Measurements from ENCODE around the gene IER2.

GRCh38 chr19:13160557-13160956 is 10.3 kb downstream of the IER2 start:
- TF ChIP-seq POLR2AphosphoS5 (IDR thresholded peaks at IDR 0.05; ENCODE audit: control insufficient read depth, insufficient read depth, low read depth, low read length) (no peak), PML (IDR thresholded peaks at IDR 0.05; ENCODE audit: low read length) (no peak), POLR2A (conservative IDR thresholded peaks at IDR 0.05) (no peak), POLR3A (IDR thresholded peaks at IDR 0.05; ENCODE audit: borderline replicate concordance, extremely low read depth, insufficient read depth, insufficient read length) (no peak), MAX (CRISPR knock-in tag; IDR thresholded peaks at IDR 0.05) (peak; percentile 51), MYC (IDR thresholded peaks at IDR 0.05; ENCODE audit: low read depth, low read length) (peak; percentile 76), MYC (CRISPR knock-in tag; IDR thresholded peaks at IDR 0.05; ENCODE audit: borderline replicate concordance, low read depth) (no peak), MAFK (IDR thresholded peaks at IDR 0.05; ENCODE audit: low read length) (no peak), FOXP4 (CRISPR knock-in tag; IDR thresholded peaks at IDR 0.05; ENCODE audit: borderline replicate concordance) (no peak)
- TF ChIP-seq, protein P1, sequence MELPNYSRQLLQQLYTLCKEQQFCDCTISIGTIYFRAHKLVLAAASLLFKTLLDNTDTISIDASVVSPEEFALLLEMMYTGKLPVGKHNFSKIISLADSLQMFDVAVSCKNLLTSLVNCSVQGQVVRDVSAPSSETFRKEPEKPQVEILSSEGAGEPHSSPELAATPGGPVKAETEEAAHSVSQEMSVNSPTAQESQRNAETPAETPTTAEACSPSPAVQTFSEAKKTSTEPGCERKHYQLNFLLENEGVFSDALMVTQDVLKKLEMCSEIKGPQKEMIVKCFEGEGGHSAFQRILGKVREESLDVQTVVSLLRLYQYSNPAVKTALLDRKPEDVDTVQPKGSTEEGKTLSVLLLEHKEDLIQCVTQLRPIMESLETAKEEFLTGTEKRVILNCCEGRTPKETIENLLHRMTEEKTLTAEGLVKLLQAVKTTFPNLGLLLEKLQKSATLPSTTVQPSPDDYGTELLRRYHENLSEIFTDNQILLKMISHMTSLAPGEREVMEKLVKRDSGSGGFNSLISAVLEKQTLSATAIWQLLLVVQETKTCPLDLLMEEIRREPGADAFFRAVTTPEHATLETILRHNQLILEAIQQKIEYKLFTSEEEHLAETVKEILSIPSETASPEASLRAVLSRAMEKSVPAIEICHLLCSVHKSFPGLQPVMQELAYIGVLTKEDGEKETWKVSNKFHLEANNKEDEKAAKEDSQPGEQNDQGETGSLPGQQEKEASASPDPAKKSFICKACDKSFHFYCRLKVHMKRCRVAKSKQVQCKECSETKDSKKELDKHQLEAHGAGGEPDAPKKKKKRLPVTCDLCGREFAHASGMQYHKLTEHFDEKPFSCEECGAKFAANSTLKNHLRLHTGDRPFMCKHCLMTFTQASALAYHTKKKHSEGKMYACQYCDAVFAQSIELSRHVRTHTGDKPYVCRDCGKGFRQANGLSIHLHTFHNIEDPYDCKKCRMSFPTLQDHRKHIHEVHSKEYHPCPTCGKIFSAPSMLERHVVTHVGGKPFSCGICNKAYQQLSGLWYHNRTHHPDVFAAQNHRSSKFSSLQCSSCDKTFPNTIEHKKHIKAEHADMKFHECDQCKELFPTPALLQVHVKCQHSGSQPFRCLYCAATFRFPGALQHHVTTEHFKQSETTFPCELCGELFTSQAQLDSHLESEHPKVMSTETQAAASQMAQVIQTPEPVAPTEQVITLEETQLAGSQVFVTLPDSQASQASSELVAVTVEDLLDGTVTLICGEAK (IDR thresholded peaks at IDR 0.05): no peak
- TF ChIP-seq, protein P1 (CRISPR knock-in tag; IDR thresholded peaks at IDR 0.05): no peak
- TF ChIP-seq, protein P2, sequence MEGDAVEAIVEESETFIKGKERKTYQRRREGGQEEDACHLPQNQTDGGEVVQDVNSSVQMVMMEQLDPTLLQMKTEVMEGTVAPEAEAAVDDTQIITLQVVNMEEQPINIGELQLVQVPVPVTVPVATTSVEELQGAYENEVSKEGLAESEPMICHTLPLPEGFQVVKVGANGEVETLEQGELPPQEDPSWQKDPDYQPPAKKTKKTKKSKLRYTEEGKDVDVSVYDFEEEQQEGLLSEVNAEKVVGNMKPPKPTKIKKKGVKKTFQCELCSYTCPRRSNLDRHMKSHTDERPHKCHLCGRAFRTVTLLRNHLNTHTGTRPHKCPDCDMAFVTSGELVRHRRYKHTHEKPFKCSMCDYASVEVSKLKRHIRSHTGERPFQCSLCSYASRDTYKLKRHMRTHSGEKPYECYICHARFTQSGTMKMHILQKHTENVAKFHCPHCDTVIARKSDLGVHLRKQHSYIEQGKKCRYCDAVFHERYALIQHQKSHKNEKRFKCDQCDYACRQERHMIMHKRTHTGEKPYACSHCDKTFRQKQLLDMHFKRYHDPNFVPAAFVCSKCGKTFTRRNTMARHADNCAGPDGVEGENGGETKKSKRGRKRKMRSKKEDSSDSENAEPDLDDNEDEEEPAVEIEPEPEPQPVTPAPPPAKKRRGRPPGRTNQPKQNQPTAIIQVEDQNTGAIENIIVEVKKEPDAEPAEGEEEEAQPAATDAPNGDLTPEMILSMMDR (IDR thresholded peaks at IDR 0.05 in 2 of 3, conservative IDR thresholded peaks at IDR 0.05 in 1 of 3; ENCODE audit: insufficient read depth in 2 of 3, low read depth in 1 of 3, low read length in 3 of 3): no peak
